ENCODE measurements around the gene LY6G5C.

DNA sequence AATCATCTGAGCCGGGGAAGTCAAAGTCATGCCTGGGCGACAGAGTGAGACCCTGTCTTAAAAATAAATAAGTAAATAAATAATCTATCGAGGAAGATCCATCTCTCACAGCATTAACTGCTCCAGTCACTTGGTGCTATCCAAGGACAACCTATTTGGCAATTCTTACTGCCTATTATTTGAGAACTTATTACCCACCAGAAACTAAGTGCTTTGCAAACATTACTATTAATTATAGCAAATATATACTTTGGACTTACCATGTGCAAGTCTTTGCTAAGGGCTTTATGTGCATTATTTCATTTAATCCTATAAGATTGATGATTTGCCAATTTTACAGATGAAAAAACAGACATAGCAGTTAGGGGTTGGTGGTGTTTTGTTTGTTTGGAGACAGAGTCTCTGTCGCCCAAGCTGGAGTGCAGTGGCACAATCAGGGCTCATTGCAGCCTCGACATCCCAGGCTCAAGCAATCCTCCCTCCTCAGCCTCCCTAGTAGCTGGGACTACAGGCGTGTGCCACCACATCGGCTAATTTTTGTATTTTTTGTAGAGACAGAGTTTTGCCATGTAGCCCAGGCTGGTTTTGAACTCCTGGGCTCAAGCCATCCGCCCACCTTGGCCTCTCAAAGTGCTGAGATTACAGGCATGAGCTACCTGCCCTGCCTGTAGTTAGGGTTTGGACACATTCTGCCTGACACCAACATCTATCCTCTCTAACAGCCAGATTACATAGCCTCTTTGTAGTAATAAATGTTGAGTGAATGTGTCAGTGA is 26.1 kb downstream of the LY6G5C start:
- TF ChIP-seq, protein P1, sequence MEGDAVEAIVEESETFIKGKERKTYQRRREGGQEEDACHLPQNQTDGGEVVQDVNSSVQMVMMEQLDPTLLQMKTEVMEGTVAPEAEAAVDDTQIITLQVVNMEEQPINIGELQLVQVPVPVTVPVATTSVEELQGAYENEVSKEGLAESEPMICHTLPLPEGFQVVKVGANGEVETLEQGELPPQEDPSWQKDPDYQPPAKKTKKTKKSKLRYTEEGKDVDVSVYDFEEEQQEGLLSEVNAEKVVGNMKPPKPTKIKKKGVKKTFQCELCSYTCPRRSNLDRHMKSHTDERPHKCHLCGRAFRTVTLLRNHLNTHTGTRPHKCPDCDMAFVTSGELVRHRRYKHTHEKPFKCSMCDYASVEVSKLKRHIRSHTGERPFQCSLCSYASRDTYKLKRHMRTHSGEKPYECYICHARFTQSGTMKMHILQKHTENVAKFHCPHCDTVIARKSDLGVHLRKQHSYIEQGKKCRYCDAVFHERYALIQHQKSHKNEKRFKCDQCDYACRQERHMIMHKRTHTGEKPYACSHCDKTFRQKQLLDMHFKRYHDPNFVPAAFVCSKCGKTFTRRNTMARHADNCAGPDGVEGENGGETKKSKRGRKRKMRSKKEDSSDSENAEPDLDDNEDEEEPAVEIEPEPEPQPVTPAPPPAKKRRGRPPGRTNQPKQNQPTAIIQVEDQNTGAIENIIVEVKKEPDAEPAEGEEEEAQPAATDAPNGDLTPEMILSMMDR (IDR thresholded peaks at IDR 0.05): no peak
- TF ChIP-seq EP300 (IDR thresholded peaks at IDR 0.05): no peak

Measured in sigmoid colon (tissue), 4 donors.